HCT116 (cell line): ENCODE data around the gene MISP3.

Source experiments
- CBX3 ChIP-seq: IDR thresholded peaks from 2 replicates; pipeline ENCODE4 v1.6.1; 2012; ENCODE audit warnings: low read depth
- EZH2 ChIP-seq: fragments of 200-600 bp; sonication (generic); IDR thresholded peaks from 2 replicates; pipeline ENCODE4 v1.6.1; 2017; ENCODE audit warnings: antibody characterized with exemption, mixed run types
- POLR2A ChIP-seq: IDR thresholded peaks from 2 replicates; pipeline ENCODE4 v1.7.0; 2011; ENCODE audit warnings: borderline replicate concordance; ENCODE audit not compliant: insufficient read depth, insufficient read length; ENCODE audit errors: extremely low read depth
- ZNF274 ChIP-seq: fragments of 200-500 bp; sonication (Bioruptor generic); IDR thresholded peaks from 2 replicates; pipeline ENCODE4 v1.6.1; 2014; ENCODE audit warnings: mild to moderate bottlenecking, low read depth, low read length, inconsistent platforms
- TF ChIP-seq, protein P1 (sequence below), 3 experiments: fragments of 200-600 bp in 1 of 3; sonication (generic) in 1 of 3; IDR thresholded peaks in 2 of 3; conservative IDR thresholded peaks in 1 of 3; 2 replicates each; pipeline ENCODE4 v1.5.1; 2012 to 2017; ENCODE audit warnings: low read depth in 2 of 3, low read length in 2 of 3, antibody characterized with exemption in 1 of 3, borderline replicate concordance in 1 of 3, control low read depth in 1 of 3, mild to moderate bottlenecking in 1 of 3, mixed read lengths in 1 of 3, mixed run types in 1 of 3, moderate library complexity in 1 of 3; ENCODE audit not compliant: insufficient read depth in 1 of 3
- TF ChIP-seq, protein P2 (sequence below): IDR thresholded peaks from 2 replicates; pipeline ENCODE4 v1.6.1; 2012; ENCODE audit warnings: low read depth
- TF ChIP-seq, protein P3 (sequence below): IDR thresholded peaks from 2 replicates; pipeline ENCODE4 v1.6.1; 2012

DNA sequence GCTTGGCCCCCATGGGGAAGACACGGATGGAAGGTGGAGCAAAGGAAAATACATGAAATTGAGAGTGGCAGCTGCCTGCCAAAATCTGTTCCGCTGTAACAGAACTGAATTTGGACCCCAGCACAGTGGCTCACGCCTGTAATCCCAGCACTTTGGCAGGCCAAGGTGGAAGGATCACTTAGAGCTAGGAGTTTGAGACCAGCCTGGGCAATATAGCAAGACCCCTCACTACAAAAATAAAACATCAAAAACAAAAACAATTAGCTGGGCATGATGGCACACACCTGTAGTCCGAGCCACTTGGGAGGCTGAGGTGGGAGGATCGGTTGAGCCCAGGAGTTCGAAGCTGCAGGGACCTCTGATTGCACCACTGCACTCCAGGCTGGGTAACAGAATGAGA lies 20.1 kb upstream of the MISP3 start:
- TF ChIP-seq, protein P1, sequence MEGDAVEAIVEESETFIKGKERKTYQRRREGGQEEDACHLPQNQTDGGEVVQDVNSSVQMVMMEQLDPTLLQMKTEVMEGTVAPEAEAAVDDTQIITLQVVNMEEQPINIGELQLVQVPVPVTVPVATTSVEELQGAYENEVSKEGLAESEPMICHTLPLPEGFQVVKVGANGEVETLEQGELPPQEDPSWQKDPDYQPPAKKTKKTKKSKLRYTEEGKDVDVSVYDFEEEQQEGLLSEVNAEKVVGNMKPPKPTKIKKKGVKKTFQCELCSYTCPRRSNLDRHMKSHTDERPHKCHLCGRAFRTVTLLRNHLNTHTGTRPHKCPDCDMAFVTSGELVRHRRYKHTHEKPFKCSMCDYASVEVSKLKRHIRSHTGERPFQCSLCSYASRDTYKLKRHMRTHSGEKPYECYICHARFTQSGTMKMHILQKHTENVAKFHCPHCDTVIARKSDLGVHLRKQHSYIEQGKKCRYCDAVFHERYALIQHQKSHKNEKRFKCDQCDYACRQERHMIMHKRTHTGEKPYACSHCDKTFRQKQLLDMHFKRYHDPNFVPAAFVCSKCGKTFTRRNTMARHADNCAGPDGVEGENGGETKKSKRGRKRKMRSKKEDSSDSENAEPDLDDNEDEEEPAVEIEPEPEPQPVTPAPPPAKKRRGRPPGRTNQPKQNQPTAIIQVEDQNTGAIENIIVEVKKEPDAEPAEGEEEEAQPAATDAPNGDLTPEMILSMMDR (IDR thresholded peaks at IDR 0.05 in 2 of 3, conservative IDR thresholded peaks at IDR 0.05 in 1 of 3; ENCODE audit: borderline replicate concordance in 1 of 3, insufficient read depth in 1 of 3, low read depth in 2 of 3, low read length in 2 of 3): no peak
- TF ChIP-seq EZH2: no peak
- TF ChIP-seq, protein P2, sequence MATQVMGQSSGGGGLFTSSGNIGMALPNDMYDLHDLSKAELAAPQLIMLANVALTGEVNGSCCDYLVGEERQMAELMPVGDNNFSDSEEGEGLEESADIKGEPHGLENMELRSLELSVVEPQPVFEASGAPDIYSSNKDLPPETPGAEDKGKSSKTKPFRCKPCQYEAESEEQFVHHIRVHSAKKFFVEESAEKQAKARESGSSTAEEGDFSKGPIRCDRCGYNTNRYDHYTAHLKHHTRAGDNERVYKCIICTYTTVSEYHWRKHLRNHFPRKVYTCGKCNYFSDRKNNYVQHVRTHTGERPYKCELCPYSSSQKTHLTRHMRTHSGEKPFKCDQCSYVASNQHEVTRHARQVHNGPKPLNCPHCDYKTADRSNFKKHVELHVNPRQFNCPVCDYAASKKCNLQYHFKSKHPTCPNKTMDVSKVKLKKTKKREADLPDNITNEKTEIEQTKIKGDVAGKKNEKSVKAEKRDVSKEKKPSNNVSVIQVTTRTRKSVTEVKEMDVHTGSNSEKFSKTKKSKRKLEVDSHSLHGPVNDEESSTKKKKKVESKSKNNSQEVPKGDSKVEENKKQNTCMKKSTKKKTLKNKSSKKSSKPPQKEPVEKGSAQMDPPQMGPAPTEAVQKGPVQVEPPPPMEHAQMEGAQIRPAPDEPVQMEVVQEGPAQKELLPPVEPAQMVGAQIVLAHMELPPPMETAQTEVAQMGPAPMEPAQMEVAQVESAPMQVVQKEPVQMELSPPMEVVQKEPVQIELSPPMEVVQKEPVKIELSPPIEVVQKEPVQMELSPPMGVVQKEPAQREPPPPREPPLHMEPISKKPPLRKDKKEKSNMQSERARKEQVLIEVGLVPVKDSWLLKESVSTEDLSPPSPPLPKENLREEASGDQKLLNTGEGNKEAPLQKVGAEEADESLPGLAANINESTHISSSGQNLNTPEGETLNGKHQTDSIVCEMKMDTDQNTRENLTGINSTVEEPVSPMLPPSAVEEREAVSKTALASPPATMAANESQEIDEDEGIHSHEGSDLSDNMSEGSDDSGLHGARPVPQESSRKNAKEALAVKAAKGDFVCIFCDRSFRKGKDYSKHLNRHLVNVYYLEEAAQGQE: no peak
- TF ChIP-seq, protein P3, sequence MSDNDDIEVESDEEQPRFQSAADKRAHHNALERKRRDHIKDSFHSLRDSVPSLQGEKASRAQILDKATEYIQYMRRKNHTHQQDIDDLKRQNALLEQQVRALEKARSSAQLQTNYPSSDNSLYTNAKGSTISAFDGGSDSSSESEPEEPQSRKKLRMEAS: no peak
- TF ChIP-seq POLR2A: no peak
- no peak for TF ChIP-seq CBX3
- TF ChIP-seq ZNF274: no peak
